Keratinocyte (primary cell): Measurements from ENCODE around the gene DMD. TPM values are rescaled to one million over a fixed set of nuclear protein-coding genes. Genes with fewer than 3 reads are reported as not detected.

ENCODE experiments used
- DNase-seq: peaks from one replicate; pipeline ENCODE4 v3.0.0-alpha.2; 2011; ENCODE audit warnings: low read depth, missing footprints, low spot score
- FAIRE-seq: peaks from 2 replicates; lab custom pipeline; 2011; peaks lifted over from hg19 to GRCh38; lab: Jason Lieb, UNC
- H2AFZ ChIP-seq: 2 replicates; pipeline ENCODE4 v1.6.0; 2012; ENCODE audit warnings: low read length, control low read depth, inconsistent platforms; ENCODE audit not compliant: control insufficient read depth
- H3K27ac ChIP-seq: 2 replicates; pipeline ENCODE4 v1.5.1; 2011; ENCODE audit warnings: low read length; ENCODE audit not compliant: control insufficient read depth, insufficient read depth
- H3K27me3 ChIP-seq: 3 replicates; pipeline ENCODE4 v1.6.0; 2011; ENCODE audit warnings: low read length; ENCODE audit not compliant: control insufficient read depth, insufficient read depth; ENCODE audit errors: extremely low read depth
- H3K36me3 ChIP-seq, 2 experiments: 2 replicates in 1 of 2; 3 replicates in 1 of 2; pipeline ENCODE4 v1.5.1; 2011; ENCODE audit warnings: low read length in 2 of 2, mild to moderate bottlenecking in 1 of 2; ENCODE audit not compliant: control insufficient read depth in 2 of 2, insufficient read depth in 2 of 2; ENCODE audit errors: extremely low read depth in 1 of 2
- H3K4me1 ChIP-seq: 3 replicates; pipeline ENCODE4 v1.5.1; 2011; ENCODE audit warnings: low read length; ENCODE audit not compliant: control insufficient read depth, insufficient read depth; ENCODE audit errors: extremely low read depth
- H3K4me2 ChIP-seq: 3 replicates; pipeline ENCODE4 v1.6.0; 2011; ENCODE audit warnings: low read depth, low read length; ENCODE audit not compliant: control insufficient read depth, insufficient read depth; ENCODE audit errors: extremely low read depth
- H3K4me3 ChIP-seq, 3 experiments: fragments of 200-600 bp in 1 of 3; sonication (generic) in 1 of 3; 2 replicates in 2 of 3; 3 replicates in 1 of 3; pipeline ENCODE4 v1.5.1; 2011 to 2016; ENCODE audit warnings: low read length in 3 of 3, mild to moderate bottlenecking in 3 of 3, control low read depth in 2 of 3, inconsistent platforms in 1 of 3, low read depth in 1 of 3, mixed read lengths in 1 of 3, mixed run types in 1 of 3, moderate library complexity in 1 of 3; ENCODE audit not compliant: control insufficient read depth in 2 of 3, insufficient read depth in 2 of 3; ENCODE audit errors: extremely low read depth in 1 of 3
- H3K79me2 ChIP-seq: 2 replicates; pipeline ENCODE4 v1.6.0; 2012; ENCODE audit warnings: low read length; ENCODE audit not compliant: control insufficient read depth, insufficient read depth
- H3K9ac ChIP-seq: 3 replicates; pipeline ENCODE4 v1.6.0; 2011; ENCODE audit warnings: low read length; ENCODE audit not compliant: control insufficient read depth, insufficient read depth; ENCODE audit errors: extremely low read depth
- H3K9me1 ChIP-seq: 3 replicates; pipeline ENCODE4 v1.6.0; 2011; ENCODE audit warnings: low read length; ENCODE audit not compliant: control insufficient read depth, insufficient read depth; ENCODE audit errors: extremely low read depth
- H3K9me3 ChIP-seq: 2 replicates; pipeline ENCODE4 v1.5.1; 2012; ENCODE audit warnings: low read depth, low read length; ENCODE audit not compliant: control insufficient read depth
- H4K20me1 ChIP-seq: 3 replicates; pipeline ENCODE4 v1.6.0; 2011; ENCODE audit warnings: low read length; ENCODE audit not compliant: control insufficient read depth, insufficient read depth; ENCODE audit errors: extremely low read depth
- EZH2 ChIP-seq: IDR thresholded peaks from one replicate; pipeline ENCODE4 v1.6.1; 2012; ENCODE audit warnings: inconsistent platforms, mild to moderate bottlenecking, low read length, moderate library complexity
- dilution Hi-C: fragments of 300-500 bp; cut with MboI; formaldehyde crosslinking; loops from one replicate; pipeline ENCODE4 v1.7.0; 2020; ENCODE audit warnings: low sequenced_read_pairs; ENCODE audit not compliant: extremely low pct_ligation_motif_present
- polyA plus RNA-seq, 5 experiments: library from polyadenylated mRNA; depleted of rRNA in 3 of 5; stranded (reverse) in 3 of 5; stranded (forward) in 1 of 5; unstranded in 1 of 5; fragments of >200 nt; gene quantifications; 1 replicate in 1 of 5; 2 replicates in 3 of 5; 3 replicates in 1 of 5; pipeline versions ENCODE4 v1.2.1 to v1.2.3, GENCODE V29; 2011 to 2012; ENCODE audit warnings: missing spikeins in 2 of 5, low read depth in 1 of 5, low replicate concordance in 1 of 5
- TF ChIP-seq, protein P1 (sequence below), 3 experiments: IDR thresholded peaks in 1 of 3; conservative IDR thresholded peaks in 1 of 3; optimal IDR thresholded peaks in 1 of 3; 2 replicates in 2 of 3; 3 replicates in 1 of 3; pipeline versions ENCODE3 to v1.5.1; 2011; ENCODE audit warnings: low read length in 3 of 3, mild to moderate bottlenecking in 3 of 3, moderate library complexity in 2 of 3, control low read depth in 1 of 3, inconsistent platforms in 1 of 3; ENCODE audit not compliant: insufficient read depth in 2 of 3; ENCODE audit errors: extremely low read depth in 1 of 3

DMD gene
- polyA plus RNA-seq, 1 donor (not counting 4 experiments of a cell fraction or from before 2014, with no cell fraction given): 8.9 TPM

DNA sequence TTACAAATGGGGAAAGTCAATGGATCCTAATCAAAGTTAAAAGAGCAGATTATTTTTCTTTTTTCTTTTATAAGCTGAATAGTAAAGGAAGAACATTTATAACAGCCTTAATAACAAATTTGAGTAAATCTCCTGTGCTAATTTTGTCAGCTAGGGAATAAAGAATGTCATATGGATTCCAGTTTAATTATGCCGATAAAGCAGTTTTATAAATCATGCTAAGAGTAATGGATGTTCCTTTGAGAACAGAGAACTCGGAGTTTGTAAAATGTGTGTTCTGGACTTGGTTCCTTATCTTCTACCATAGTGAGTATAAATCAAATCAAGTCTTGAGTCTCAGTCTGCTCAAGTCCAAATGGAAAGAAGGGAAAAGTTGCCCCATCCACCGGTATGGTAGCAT, 1959.2 kb downstream of the DMD start:
- no peak overlapping the region for H3K27ac ChIP-seq
- no peaks in the 10 kb centered on the region for H3K36me3 ChIP-seq
- no peaks in the 10 kb centered on the region for H3K4me1 ChIP-seq
- no peak overlapping the region for H2AFZ ChIP-seq
- no peaks in the 10 kb centered on the region for H3K9me1 ChIP-seq
- H3K9ac ChIP-seq: no peak overlapping the region
- H3K9me3 ChIP-seq: no peaks in the 10 kb centered on the region
- no peaks in the 10 kb centered on the region for H3K27me3 ChIP-seq
- H3K79me2 ChIP-seq: no peaks in the 10 kb centered on the region
- no peak for FAIRE-seq
- no peak for DNase-seq
- H3K4me2 ChIP-seq: no peak overlapping the region
- H4K20me1 ChIP-seq: no peaks in the 10 kb centered on the region
- no peak for TF ChIP-seq EZH2
- TF ChIP-seq, protein P1, sequence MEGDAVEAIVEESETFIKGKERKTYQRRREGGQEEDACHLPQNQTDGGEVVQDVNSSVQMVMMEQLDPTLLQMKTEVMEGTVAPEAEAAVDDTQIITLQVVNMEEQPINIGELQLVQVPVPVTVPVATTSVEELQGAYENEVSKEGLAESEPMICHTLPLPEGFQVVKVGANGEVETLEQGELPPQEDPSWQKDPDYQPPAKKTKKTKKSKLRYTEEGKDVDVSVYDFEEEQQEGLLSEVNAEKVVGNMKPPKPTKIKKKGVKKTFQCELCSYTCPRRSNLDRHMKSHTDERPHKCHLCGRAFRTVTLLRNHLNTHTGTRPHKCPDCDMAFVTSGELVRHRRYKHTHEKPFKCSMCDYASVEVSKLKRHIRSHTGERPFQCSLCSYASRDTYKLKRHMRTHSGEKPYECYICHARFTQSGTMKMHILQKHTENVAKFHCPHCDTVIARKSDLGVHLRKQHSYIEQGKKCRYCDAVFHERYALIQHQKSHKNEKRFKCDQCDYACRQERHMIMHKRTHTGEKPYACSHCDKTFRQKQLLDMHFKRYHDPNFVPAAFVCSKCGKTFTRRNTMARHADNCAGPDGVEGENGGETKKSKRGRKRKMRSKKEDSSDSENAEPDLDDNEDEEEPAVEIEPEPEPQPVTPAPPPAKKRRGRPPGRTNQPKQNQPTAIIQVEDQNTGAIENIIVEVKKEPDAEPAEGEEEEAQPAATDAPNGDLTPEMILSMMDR (optimal IDR thresholded peaks at IDR 0.05 in 1 of 3, IDR thresholded peaks at IDR 0.05 in 1 of 3, conservative IDR thresholded peaks at IDR 0.05 in 1 of 3; ENCODE audit: extremely low read depth in 1 of 3, insufficient read depth in 2 of 3, low read length in 3 of 3): no peak
- dilution Hi-C loops: no loop called here
- no peak overlapping the region for H3K4me3 ChIP-seq

DNA sequence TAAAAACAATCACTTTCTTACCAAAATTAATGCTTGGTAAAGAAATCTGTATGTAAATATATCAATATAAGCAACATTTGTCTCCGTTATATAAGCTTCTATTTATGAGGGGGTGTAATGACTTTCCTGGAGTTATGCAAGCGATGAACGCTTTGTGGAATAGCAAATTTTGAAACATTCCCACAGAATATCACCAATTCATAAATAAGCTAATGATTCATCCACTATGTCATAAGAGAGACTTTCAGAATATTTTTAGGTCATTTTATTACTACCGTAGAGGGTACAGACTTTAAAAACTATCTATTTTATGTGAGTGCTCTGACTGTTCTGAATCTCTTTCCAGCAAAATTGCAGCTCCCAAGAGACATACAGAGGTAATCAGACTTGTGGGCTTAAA, 1960.0 kb downstream of the DMD start:
- H3K27ac ChIP-seq: no peak overlapping the region
- no peaks in the 10 kb centered on the region for H3K36me3 ChIP-seq
- no peak overlapping the region for H2AFZ ChIP-seq
- no peaks in the 10 kb centered on the region for H3K4me1 ChIP-seq
- no peaks in the 10 kb centered on the region for H3K27me3 ChIP-seq
- DNase-seq (no peak), FAIRE-seq (no peak)
- no peak for TF ChIP-seq EZH2
- TF ChIP-seq, protein P1 (optimal IDR thresholded peaks at IDR 0.05 in 1 of 3, IDR thresholded peaks at IDR 0.05 in 1 of 3, conservative IDR thresholded peaks at IDR 0.05 in 1 of 3; ENCODE audit: extremely low read depth in 1 of 3, insufficient read depth in 2 of 3, low read length in 3 of 3): no peak
- H3K4me2 ChIP-seq: no peak overlapping the region
- H3K9ac ChIP-seq: no peak overlapping the region
- no peak overlapping the region for H3K4me3 ChIP-seq
- no peaks in the 10 kb centered on the region for H3K9me1 ChIP-seq
- H3K79me2 ChIP-seq: no peaks in the 10 kb centered on the region
- no peaks in the 10 kb centered on the region for H4K20me1 ChIP-seq
- dilution Hi-C loops: no loop called here
- no peaks in the 10 kb centered on the region for H3K9me3 ChIP-seq
